ENCODE results near the gene CSF1R.

Gene CSF1R

GRCh38 chr5:150109921-150110320 is 23.6 kb upstream of the CSF1R start:
- H3K9me3 ChIP-seq (ENCODE audit: insufficient read depth, low read length), result no peaks in the 10 kb centered on the region
- no peak overlapping the region for H2AFZ ChIP-seq (ENCODE audit: low read depth, low read length)
- H3K4me3 ChIP-seq (ENCODE audit: low read length), result no peak overlapping the region
- no peaks in the 10 kb centered on the region for H3K4me1 ChIP-seq (ENCODE audit: low read length)
- H3K9ac ChIP-seq (ENCODE audit: low read length), result no peak overlapping the region
- no peaks in the 10 kb centered on the region for H3K36me3 ChIP-seq (replicated peaks; ENCODE audit: low read depth, low read length)
- H3K27me3 ChIP-seq (ENCODE audit: low read depth, low read length), result peaks cover 6% of the 10 kb centered on the region; the same call in 1 of the 2 replicates
- no peak overlapping the region for H3K4me2 ChIP-seq (ENCODE audit: low read length)
- no peak overlapping the region for H3K27ac ChIP-seq (ENCODE audit: low read length)
- no peaks in the 10 kb centered on the region for H3K79me2 ChIP-seq (ENCODE audit: low read length)
- TF ChIP-seq CTCF (IDR thresholded peaks at IDR 0.05; ENCODE audit: low read depth, low read length), result no peak
- H4K20me1 ChIP-seq (ENCODE audit: insufficient read depth, low read length), result no peaks in the 10 kb centered on the region

- H3K36me3 ChIP-seq (replicated peaks; ENCODE audit: low read depth, low read length), result no peaks in the 10 kb centered on the region
- H3K4me1 ChIP-seq (ENCODE audit: low read length), result no peaks in the 10 kb centered on the region
- TF ChIP-seq CTCF (IDR thresholded peaks at IDR 0.05; ENCODE audit: low read depth, low read length), result no peak
- no peak for TF ChIP-seq EZH2phosphoT487 (IDR thresholded peaks at IDR 0.05; ENCODE audit: low read depth)
- H3K79me2 ChIP-seq (ENCODE audit: low read length), result no peaks in the 10 kb centered on the region
- H4K20me1 ChIP-seq (ENCODE audit: insufficient read depth, low read length), result no peaks in the 10 kb centered on the region
- no peak overlapping the region for H3K4me3 ChIP-seq (ENCODE audit: low read length)
- H3K27me3 ChIP-seq (ENCODE audit: low read depth, low read length), result peaks cover 6% of the 10 kb centered on the region; the same call in 1 of the 2 replicates
- no peak overlapping the region for H2AFZ ChIP-seq (ENCODE audit: low read depth, low read length)
- no peaks in the 10 kb centered on the region for H3K9me3 ChIP-seq (ENCODE audit: insufficient read depth, low read length)
- H3K9ac ChIP-seq (ENCODE audit: low read length), result no peak overlapping the region
- no peak overlapping the region for H3K4me2 ChIP-seq (ENCODE audit: low read length)
- H3K27ac ChIP-seq (ENCODE audit: low read length), result no peak overlapping the region
Observed at GRCh38 chr5:150108711-150109514, 22.6 kb upstream of the CSF1R start.

GRCh38 chr5:150107909-150108447 is 21.6 kb upstream of the CSF1R start:
- Histone ChIP-seq H2AFZ (ENCODE audit: low read depth, low read length) (no peak overlapping the region), H3K4me2 (ENCODE audit: low read length) (no peak overlapping the region), H4K20me1 (ENCODE audit: insufficient read depth, low read length) (no peaks in the 10 kb centered on the region), H3K9me3 (ENCODE audit: insufficient read depth, low read length) (no peaks in the 10 kb centered on the region), H3K79me2 (ENCODE audit: low read length) (no peaks in the 10 kb centered on the region), H3K27ac (ENCODE audit: low read length) (no peak overlapping the region), H3K4me3 (ENCODE audit: low read length) (no peak overlapping the region), H3K36me3 (replicated peaks; ENCODE audit: low read depth, low read length) (no peaks in the 10 kb centered on the region), H3K4me1 (ENCODE audit: low read length) (no peaks in the 10 kb centered on the region), H3K9ac (ENCODE audit: low read length) (no peak overlapping the region), H3K27me3 (ENCODE audit: low read depth, low read length) (peaks cover 6% of the 10 kb centered on the region; the same call in 1 of the 2 replicates)
- TF ChIP-seq EZH2phosphoT487 (IDR thresholded peaks at IDR 0.05; ENCODE audit: low read depth) (no peak), CTCF (IDR thresholded peaks at IDR 0.05; ENCODE audit: low read depth, low read length) (no peak)

- Histone ChIP-seq H3K9me3 (ENCODE audit: insufficient read depth, low read length) (no peaks in the 10 kb centered on the region), H4K20me1 (ENCODE audit: insufficient read depth, low read length) (no peaks in the 10 kb centered on the region), H3K4me2 (ENCODE audit: low read length) (no peak overlapping the region), H3K4me1 (ENCODE audit: low read length) (no peaks in the 10 kb centered on the region), H3K27me3 (ENCODE audit: low read depth, low read length) (peaks cover 6% of the 10 kb centered on the region; the same call in 1 of the 2 replicates), H3K36me3 (replicated peaks; ENCODE audit: low read depth, low read length) (no peaks in the 10 kb centered on the region), H3K9ac (ENCODE audit: low read length) (no peak overlapping the region), H3K27ac (ENCODE audit: low read length) (no peak overlapping the region), H3K79me2 (ENCODE audit: low read length) (no peaks in the 10 kb centered on the region), H3K4me3 (ENCODE audit: low read length) (no peak overlapping the region), H2AFZ (ENCODE audit: low read depth, low read length) (no peak overlapping the region)
- no peak for TF ChIP-seq CTCF (IDR thresholded peaks at IDR 0.05; ENCODE audit: low read depth, low read length)
- TF ChIP-seq EZH2phosphoT487 (IDR thresholded peaks at IDR 0.05; ENCODE audit: low read depth), result no peak
Observed at GRCh38 chr5:150106674-150107426, 20.5 kb upstream of the CSF1R start.
